Neutrophil (primary cell): ENCODE results near the gene LRP2.

Experiments used
- H3K27ac ChIP-seq: fragments of 200-600 bp; sonication (generic); 2 replicates; pipeline ENCODE4 v1.5.1; 2016; ENCODE audit warnings: mild to moderate bottlenecking, moderate library complexity
- H3K27me3 ChIP-seq: fragments of 200-600 bp; sonication (generic); 2 replicates; pipeline ENCODE4 v1.6.0; 2016; ENCODE audit warnings: mild to moderate bottlenecking
- H3K36me3 ChIP-seq: fragments of 200-600 bp; sonication (generic); 2 replicates; pipeline ENCODE4 v1.5.1; 2017
- H3K4me1 ChIP-seq, 2 experiments: fragments of 200-600 bp in 1 of 2; sonication (generic) in 1 of 2; 1 replicate in 1 of 2; 2 replicates in 1 of 2; pipeline versions ENCODE4 v1.5.1 to v1.6.1; 2013 to 2016; ENCODE audit warnings: low read depth in 1 of 2, low read length in 1 of 2, mild to moderate bottlenecking in 1 of 2, moderate library complexity in 1 of 2; ENCODE audit not compliant: control insufficient read depth in 1 of 2, insufficient read depth in 1 of 2
- H3K4me3 ChIP-seq, 2 experiments: fragments of 200-600 bp in 1 of 2; sonication (generic) in 1 of 2; 1 replicate in 1 of 2; 2 replicates in 1 of 2; pipeline ENCODE4 v1.5.1; 2013 to 2016; ENCODE audit warnings: low read depth in 1 of 2, low read length in 1 of 2, mild to moderate bottlenecking in 1 of 2, moderate library complexity in 1 of 2
- H3K9me3 ChIP-seq: fragments of 200-600 bp; sonication (generic); 2 replicates; pipeline ENCODE4 v1.5.1; 2016
- CTCF ChIP-seq: fragments of 200-600 bp; sonication (generic); IDR thresholded peaks from 2 replicates; pipeline ENCODE4 v1.5.1; 2016; ENCODE audit warnings: antibody characterized with exemption

LRP2 gene

GRCh38 chr2:169185711-169186110, 176.6 kb downstream of the LRP2 start:
- Histone ChIP-seq H3K4me3 (no peak overlapping the region), H3K36me3 (no peaks in the 10 kb centered on the region), H3K27me3 (no peaks in the 10 kb centered on the region), H3K27ac (no peak overlapping the region), H3K4me1 (peaks cover 13 to 14% of the 10 kb centered on the region in 2 experiments), H3K9me3 (no peaks in the 10 kb centered on the region)
- TF ChIP-seq CTCF = no peak

- no peaks in the 10 kb centered on the region for H3K27me3 ChIP-seq
- no peaks in the 10 kb centered on the region for H3K9me3 ChIP-seq
- peaks cover 13 to 14% of the 10 kb centered on the region in 2 experiments for H3K4me1 ChIP-seq
- no peaks in the 10 kb centered on the region for H3K36me3 ChIP-seq
- H3K27ac ChIP-seq = no peak overlapping the region
- TF ChIP-seq CTCF = no peak
- H3K4me3 ChIP-seq = no peak overlapping the region
Observed at GRCh38 chr2:169184074-169184473, 178.3 kb downstream of the LRP2 start.

- no peaks in the 10 kb centered on the region for H3K36me3 ChIP-seq
- peak overlapping the region in 1 of 2 experiments; percentile 33 for H3K4me3 ChIP-seq
- TF ChIP-seq CTCF = no peak
- H3K27ac ChIP-seq = no peak overlapping the region
- H3K27me3 ChIP-seq = no peaks in the 10 kb centered on the region
- peaks cover 13 to 14% of the 10 kb centered on the region in 2 experiments for H3K4me1 ChIP-seq
- no peaks in the 10 kb centered on the region for H3K9me3 ChIP-seq
Observed at GRCh38 chr2:169182573-169182972, 179.8 kb downstream of the LRP2 start.

- no peak for TF ChIP-seq CTCF
- no peaks in the 10 kb centered on the region for H3K27me3 ChIP-seq
- H3K4me1 ChIP-seq = peaks cover 13 to 14% of the 10 kb centered on the region in 2 experiments
- no peak overlapping the region for H3K27ac ChIP-seq
- H3K4me3 ChIP-seq = no peak overlapping the region
- no peaks in the 10 kb centered on the region for H3K9me3 ChIP-seq
- H3K36me3 ChIP-seq = no peaks in the 10 kb centered on the region
Observed at GRCh38 chr2:169178804-169179390, 183.4 kb downstream of the LRP2 start.

- TF ChIP-seq CTCF = no peak
- Histone ChIP-seq H3K4me3 (no peak overlapping the region), H3K4me1 (peaks cover 13 to 14% of the 10 kb centered on the region in 2 experiments), H3K36me3 (no peaks in the 10 kb centered on the region), H3K9me3 (no peaks in the 10 kb centered on the region), H3K27ac (no peak overlapping the region), H3K27me3 (no peaks in the 10 kb centered on the region)
Observed at GRCh38 chr2:169178364-169178763, 184.0 kb downstream of the LRP2 start.
